ENCODE data around the gene SVEP1. TPM values are rescaled to one million over a fixed set of nuclear protein-coding genes. Genes with fewer than 3 reads are reported as not detected.

SVEP1 gene
- under 1 TPM; 0.44 to 0.46 TPM for total RNA-seq
- 1.0 TPM for polyA plus RNA-seq (2013, experiment 1 of 2)
- polyA plus RNA-seq (2013, experiment 2 of 2) = 0.83 TPM
- long read RNA-seq, experiment 1 = 0 reads
- long read RNA-seq, experiment 2 = 0 reads
- long read RNA-seq, experiment 3 = 0 reads
- long read RNA-seq, experiment 4, partial matches to known transcripts = 1 of 1 reads
- long read RNA-seq, experiment 4, other reads (novel, unspliced or antisense) = 0 of 1 reads

DNA sequence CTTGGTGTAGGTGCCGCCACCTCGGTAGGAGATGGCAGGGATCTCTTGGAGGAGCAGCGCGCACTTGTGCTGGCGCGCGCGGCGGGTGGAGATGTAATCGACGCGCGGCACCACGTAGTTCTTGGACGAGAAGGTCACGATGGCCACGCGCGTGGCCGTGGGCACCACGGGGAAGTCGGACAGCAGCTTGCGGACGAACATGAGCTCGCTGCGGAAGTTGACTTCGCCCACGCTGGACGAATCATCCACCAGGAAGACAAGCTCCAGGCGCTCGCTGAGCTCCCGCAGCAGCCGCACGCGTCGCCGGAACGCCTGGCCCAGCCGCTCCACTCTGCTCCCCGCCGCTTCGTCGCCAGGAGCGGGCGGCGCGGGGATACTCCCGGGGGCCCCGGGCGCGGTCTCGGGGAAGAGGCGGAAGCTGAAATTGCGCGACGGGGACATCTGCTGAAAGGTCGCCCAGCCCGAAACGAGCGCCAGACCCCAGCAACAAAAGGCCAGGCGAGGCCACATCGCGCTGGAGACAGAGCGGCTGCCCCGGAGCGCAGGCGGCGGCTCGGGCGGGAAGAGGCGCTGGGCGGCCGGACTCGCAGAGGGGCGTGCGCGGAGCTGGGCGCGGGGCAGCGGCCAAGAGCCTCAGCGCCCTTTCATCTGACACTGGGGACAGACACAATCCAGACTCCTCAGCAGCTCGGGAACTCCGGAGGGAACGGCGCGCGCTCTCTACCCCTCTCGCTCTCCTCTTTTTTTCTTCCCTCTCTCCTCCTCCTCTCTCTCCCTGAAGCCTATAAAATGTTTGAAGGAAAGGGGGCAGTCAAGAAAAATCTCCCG lies at the start of gene SVEP1:
TSS of gene SVEP1 (minus strand) at position 708 of the 828 bp plus-strand sequence. CDS start at position 510, 198 bp downstream.
- Histone ChIP-seq H3K27ac (ENCODE audit: low read depth, low read length) (no peak within 1 kb of the TSS), H3K4me3 (ENCODE audit: low read length) (peak within 1 kb of the TSS; percentile 84), H3K9ac (ENCODE audit: extremely low read depth, low read length, poor library complexity, severe bottlenecking) (no peak within 1 kb of the TSS), H3K27me3 (ENCODE audit: control insufficient read depth, insufficient read depth, low read length, poor library complexity, severe bottlenecking) (peaks cover 56% of the 10 kb centered on the region), H3K36me3 (ENCODE audit: control insufficient read depth, insufficient read depth, low read length) (no peaks in the 10 kb centered on the region), H3K9me3 (ENCODE audit: control insufficient read depth, low read length) (no peaks in the 10 kb centered on the region), H3K4me1 (ENCODE audit: control insufficient read depth, insufficient read depth, low read length) (peaks cover 8% of the 10 kb centered on the region)
- peak; percentile 84 for DNase-seq
- Mint-ChIP-seq H3K27me3 (ENCODE audit: insufficient read depth) (peaks cover 46% of the 10 kb centered on the region), H3K4me1 (peaks cover 27% of the 10 kb centered on the region), H3K27ac (no peak within 1 kb of the TSS), H3K36me3 (ENCODE audit: low read depth) (no peaks in the 10 kb centered on the region), H3K4me3 (peak within 1 kb of the TSS; percentile 53), H3K9me3 (no peaks in the 10 kb centered on the region)
- 0 to 1% methylated on average over 32 to 89 of the region's 89 CpGs for WGBS, 2 experiments (ENCODE audit: insufficient coverage in 1 of 2, insufficient read length in 1 of 2)
- TF ChIP-seq CTCF (conservative IDR thresholded peaks at IDR 0.05) = no peak

DNA sequence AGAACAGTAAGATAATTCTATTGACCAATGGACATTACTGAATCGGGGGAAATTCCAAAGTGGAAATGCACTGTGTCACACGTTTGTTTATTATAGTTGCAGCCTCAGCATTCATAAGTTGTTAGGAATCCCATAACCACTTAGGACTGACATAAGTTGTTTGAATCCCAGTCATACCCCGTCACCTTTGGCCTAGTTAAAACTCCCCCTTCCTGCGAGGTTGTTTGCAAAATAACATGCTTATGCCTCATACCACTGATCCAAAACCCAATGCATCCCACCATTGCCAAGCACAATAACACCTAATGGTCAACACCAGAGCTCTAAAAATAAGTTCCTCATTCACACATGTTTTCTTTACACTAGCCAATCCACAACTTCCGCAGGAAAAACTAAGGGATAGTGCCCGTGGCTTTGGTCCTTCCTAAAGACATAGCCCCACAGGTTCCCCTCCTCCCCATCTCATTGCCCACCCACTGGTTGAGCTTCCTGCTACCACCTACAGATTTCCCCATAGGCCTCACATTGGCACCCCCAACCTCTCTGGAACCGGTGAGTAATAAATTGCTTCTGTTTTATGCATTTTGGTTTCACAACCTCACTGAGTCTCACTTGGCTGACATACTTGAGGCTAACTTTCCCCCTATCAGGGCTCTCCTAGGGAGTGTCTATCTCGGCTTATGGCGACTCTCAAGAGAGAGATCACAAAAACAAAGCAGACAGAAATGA lies 46.7 kb upstream of the SVEP1 start:
- Histone ChIP-seq H3K4me3 (ENCODE audit: low read length) (no peak overlapping the region), H3K9ac (ENCODE audit: extremely low read depth, low read length, poor library complexity, severe bottlenecking) (no peak overlapping the region), H3K36me3 (ENCODE audit: control insufficient read depth, insufficient read depth, low read length) (no peaks in the 10 kb centered on the region), H3K27me3 (ENCODE audit: control insufficient read depth, insufficient read depth, low read length, poor library complexity, severe bottlenecking) (no peaks in the 10 kb centered on the region), H3K4me1 (ENCODE audit: control insufficient read depth, insufficient read depth, low read length) (peaks cover 4% of the 10 kb centered on the region), H3K27ac (ENCODE audit: low read depth, low read length) (no peak overlapping the region), H3K9me3 (ENCODE audit: control insufficient read depth, low read length) (no peaks in the 10 kb centered on the region)
- Mint-ChIP-seq H3K27me3 (ENCODE audit: insufficient read depth) (no peaks in the 10 kb centered on the region), H3K36me3 (ENCODE audit: low read depth) (no peaks in the 10 kb centered on the region), H3K4me1 (peaks cover 12% of the 10 kb centered on the region), H3K4me3 (no peak overlapping the region), H3K27ac (peak overlapping the region; percentile 56), H3K9me3 (peaks cover 2% of the 10 kb centered on the region)
- 81 to 85% methylated on average over 6 to 9 of the region's 9 CpGs for WGBS, 2 experiments (ENCODE audit: insufficient coverage in 1 of 2, insufficient read length in 1 of 2)
- TF ChIP-seq CTCF (conservative IDR thresholded peaks at IDR 0.05) = no peak
- DNase-seq = no peak

DNA sequence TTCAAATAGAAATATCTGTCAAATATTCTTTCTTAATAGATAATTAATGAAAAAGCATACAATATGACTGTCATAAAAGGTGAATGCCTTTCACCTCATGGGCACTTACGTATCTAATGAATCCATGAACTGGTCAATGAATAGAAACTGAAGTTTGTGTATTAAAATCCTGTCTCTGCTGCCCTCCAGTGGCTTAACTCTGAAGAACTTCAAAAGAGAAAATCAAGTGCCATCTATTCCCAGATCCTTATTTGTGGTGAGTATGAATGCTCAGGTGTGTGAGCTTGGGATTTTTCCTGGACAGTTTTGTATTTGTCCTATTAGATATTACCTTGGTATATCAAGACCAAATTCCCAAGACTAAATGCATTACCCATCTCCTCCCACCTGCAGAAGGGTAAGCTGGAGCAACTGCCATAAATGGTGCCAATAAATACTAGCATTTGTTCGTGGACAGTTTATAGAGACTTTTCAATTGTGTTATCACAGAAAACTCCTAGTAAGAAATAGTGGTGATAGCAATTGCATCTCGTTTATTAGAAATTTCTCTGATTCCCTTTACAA lies 44.0 kb upstream of the SVEP1 start:
- H3K27me3 ChIP-seq (ENCODE audit: control insufficient read depth, insufficient read depth, low read length, poor library complexity, severe bottlenecking) = no peaks in the 10 kb centered on the region
- Mint-ChIP-seq H3K4me3 (no peak overlapping the region), H3K4me1 (peaks cover 12% of the 10 kb centered on the region), H3K36me3 (ENCODE audit: low read depth) (no peaks in the 10 kb centered on the region), H3K27me3 (ENCODE audit: insufficient read depth) (no peaks in the 10 kb centered on the region), H3K27ac (no peak overlapping the region), H3K9me3 (no peaks in the 10 kb centered on the region)
- TF ChIP-seq CTCF (conservative IDR thresholded peaks at IDR 0.05) = peak; percentile 83
- H3K9me3 ChIP-seq (ENCODE audit: control insufficient read depth, low read length) = no peaks in the 10 kb centered on the region
- peaks cover 4% of the 10 kb centered on the region for H3K4me1 ChIP-seq (ENCODE audit: control insufficient read depth, insufficient read depth, low read length)
- no peaks in the 10 kb centered on the region for H3K36me3 ChIP-seq (ENCODE audit: control insufficient read depth, insufficient read depth, low read length)
- no peak overlapping the region for H3K4me3 ChIP-seq (ENCODE audit: low read length)
- 53 to 60% methylated on average over 1 to 3 of the region's 3 CpGs for WGBS, 2 experiments (ENCODE audit: insufficient coverage in 1 of 2, insufficient read length in 1 of 2)
- peak; percentile 72 for DNase-seq
- no peak overlapping the region for H3K9ac ChIP-seq (ENCODE audit: extremely low read depth, low read length, poor library complexity, severe bottlenecking)
- no peak overlapping the region for H3K27ac ChIP-seq (ENCODE audit: low read depth, low read length)
